BE2C (cell line): ENCODE results near the gene INSC.

Experiments used
- DNase-seq: peaks from one replicate; pipeline ENCODE4 v3.0.0-alpha.2; 2020
- H3K27me3 ChIP-seq: fragments of 250-450 bp; sonication (Bioruptor Pico); 2 replicates; pipeline ENCODE4 v1.5.1; 2020; ENCODE audit warnings: mild to moderate bottlenecking
- H3K36me3 ChIP-seq: fragments of 250-450 bp; sonication (Bioruptor Pico); 2 replicates; pipeline ENCODE4 v1.5.1; 2020; ENCODE audit warnings: mild to moderate bottlenecking
- H3K4me1 ChIP-seq: fragments of 250-450 bp; sonication (Bioruptor Pico); 2 replicates; pipeline ENCODE4 v1.5.1; 2020
- H3K4me3 ChIP-seq: 2 replicates; pipeline ENCODE4 v1.5.1; 2011; ENCODE audit warnings: low read depth, low read length
- H3K9me3 ChIP-seq: fragments of 250-450 bp; sonication (Bioruptor Pico); 2 replicates; pipeline ENCODE4 v1.5.1; 2020
- TF ChIP-seq, protein P1 (sequence below): IDR thresholded peaks from 2 replicates; pipeline ENCODE4 v1.5.1; 2012; ENCODE audit warnings: mild to moderate bottlenecking, low read depth, low read length

The INSC gene

GRCh38 chr11:15146271-15147003, 31.7 kb downstream of the INSC start:
- no peak overlapping the region for H3K4me3 ChIP-seq
- H3K36me3 ChIP-seq, result no peaks in the 10 kb centered on the region
- no peaks in the 10 kb centered on the region for H3K27me3 ChIP-seq
- no peak for DNase-seq
- TF ChIP-seq, protein P1, sequence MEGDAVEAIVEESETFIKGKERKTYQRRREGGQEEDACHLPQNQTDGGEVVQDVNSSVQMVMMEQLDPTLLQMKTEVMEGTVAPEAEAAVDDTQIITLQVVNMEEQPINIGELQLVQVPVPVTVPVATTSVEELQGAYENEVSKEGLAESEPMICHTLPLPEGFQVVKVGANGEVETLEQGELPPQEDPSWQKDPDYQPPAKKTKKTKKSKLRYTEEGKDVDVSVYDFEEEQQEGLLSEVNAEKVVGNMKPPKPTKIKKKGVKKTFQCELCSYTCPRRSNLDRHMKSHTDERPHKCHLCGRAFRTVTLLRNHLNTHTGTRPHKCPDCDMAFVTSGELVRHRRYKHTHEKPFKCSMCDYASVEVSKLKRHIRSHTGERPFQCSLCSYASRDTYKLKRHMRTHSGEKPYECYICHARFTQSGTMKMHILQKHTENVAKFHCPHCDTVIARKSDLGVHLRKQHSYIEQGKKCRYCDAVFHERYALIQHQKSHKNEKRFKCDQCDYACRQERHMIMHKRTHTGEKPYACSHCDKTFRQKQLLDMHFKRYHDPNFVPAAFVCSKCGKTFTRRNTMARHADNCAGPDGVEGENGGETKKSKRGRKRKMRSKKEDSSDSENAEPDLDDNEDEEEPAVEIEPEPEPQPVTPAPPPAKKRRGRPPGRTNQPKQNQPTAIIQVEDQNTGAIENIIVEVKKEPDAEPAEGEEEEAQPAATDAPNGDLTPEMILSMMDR, result no peak
- no peaks in the 10 kb centered on the region for H3K9me3 ChIP-seq
- no peaks in the 10 kb centered on the region for H3K4me1 ChIP-seq

DNA sequence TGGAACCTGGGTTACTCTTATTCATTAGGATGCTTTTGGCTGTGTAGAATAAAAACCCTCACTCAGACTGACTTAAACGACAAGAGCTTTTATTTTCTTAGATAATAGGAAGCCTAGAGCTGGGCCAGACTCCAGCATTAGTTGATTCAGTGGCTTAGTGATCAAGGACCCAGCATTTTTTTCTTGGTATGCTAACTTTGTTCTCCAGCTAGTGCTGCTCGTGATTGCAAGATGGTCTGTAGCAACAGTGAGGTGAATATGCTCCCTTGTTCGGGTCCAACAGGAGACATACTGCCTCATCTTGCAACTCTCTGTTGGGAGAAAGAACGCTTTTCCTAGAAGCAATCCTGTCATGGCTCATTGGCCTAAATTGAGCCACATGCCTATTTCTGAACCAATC, 33.4 kb downstream of the INSC start:
- TF ChIP-seq, protein P1, result no peak

DNA sequence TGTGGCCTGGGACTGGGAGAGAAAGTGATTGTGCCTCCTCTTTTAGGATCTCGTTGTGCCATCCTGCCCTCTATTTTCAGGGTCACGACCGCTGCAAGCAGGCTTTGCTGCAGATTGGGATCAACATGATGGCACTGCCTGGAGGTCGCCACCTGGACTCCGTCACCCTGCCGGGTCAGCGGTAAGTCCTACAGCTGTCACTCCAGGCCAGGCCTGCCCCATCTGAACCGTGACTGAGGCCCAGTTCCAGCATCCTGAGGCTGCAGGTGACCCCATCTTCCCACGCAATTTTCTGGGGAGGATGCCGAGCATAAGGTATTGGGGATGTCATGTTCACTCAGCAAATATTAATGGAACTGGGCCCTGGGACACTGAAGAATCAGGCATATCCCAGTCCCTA, 34.3 kb downstream of the INSC start:
- H3K27me3 ChIP-seq, result no peaks in the 10 kb centered on the region
- H3K4me1 ChIP-seq, result no peaks in the 10 kb centered on the region
- TF ChIP-seq, protein P1, result no peak
- no peak overlapping the region for H3K4me3 ChIP-seq
- DNase-seq, result no peak
- H3K9me3 ChIP-seq, result no peaks in the 10 kb centered on the region
- no peaks in the 10 kb centered on the region for H3K36me3 ChIP-seq

More for the DNA sequence above, 33.4 kb downstream of the INSC start:
- no peaks in the 10 kb centered on the region for H3K36me3 ChIP-seq
- no peak overlapping the region for H3K4me3 ChIP-seq
- H3K27me3 ChIP-seq, result no peaks in the 10 kb centered on the region
- no peaks in the 10 kb centered on the region for H3K4me1 ChIP-seq
- no peaks in the 10 kb centered on the region for H3K9me3 ChIP-seq
- DNase-seq, result no peak

GRCh38 chr11:15150507-15150906, 35.8 kb downstream of the INSC start:
- Histone ChIP-seq H3K27me3 (no peaks in the 10 kb centered on the region), H3K9me3 (no peaks in the 10 kb centered on the region), H3K36me3 (no peaks in the 10 kb centered on the region), H3K4me1 (no peaks in the 10 kb centered on the region), H3K4me3 (no peak overlapping the region)
- no peak for DNase-seq
- TF ChIP-seq, protein P1, result no peak

GRCh38 chr11:15153231-15153630, 38.5 kb downstream of the INSC start:
- TF ChIP-seq, protein P1, result no peak
- Histone ChIP-seq H3K36me3 (no peaks in the 10 kb centered on the region), H3K27me3 (no peaks in the 10 kb centered on the region), H3K4me3 (no peak overlapping the region), H3K4me1 (no peaks in the 10 kb centered on the region), H3K9me3 (no peaks in the 10 kb centered on the region)
- DNase-seq, result no peak

DNA sequence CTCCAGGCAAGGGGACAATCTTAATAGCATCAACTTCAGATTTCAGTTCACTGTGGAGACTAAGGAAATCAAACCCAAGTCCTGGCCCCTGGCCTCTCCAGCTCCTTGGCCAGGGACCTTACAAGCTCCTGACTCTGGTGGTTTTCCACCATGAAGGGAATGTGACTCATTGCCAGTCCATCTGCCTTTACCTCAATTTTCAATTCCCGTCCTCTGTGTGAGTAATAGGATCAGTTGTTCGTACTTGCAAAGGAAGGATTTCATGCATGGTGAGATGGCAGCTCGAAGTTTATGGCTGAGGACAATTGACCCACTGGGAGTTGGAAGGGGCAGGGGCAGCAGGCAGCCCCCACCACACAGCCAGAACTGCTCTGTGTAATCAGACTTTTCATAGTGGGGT, 42.5 kb downstream of the INSC start:
- H3K9me3 ChIP-seq, result no peaks in the 10 kb centered on the region
- no peak overlapping the region for H3K4me3 ChIP-seq
- no peaks in the 10 kb centered on the region for H3K27me3 ChIP-seq
- H3K4me1 ChIP-seq, result no peaks in the 10 kb centered on the region
- TF ChIP-seq, protein P1, result no peak
- no peaks in the 10 kb centered on the region for H3K36me3 ChIP-seq
- no peak for DNase-seq
